ENCODE data around the gene SSU72.
"Not testable (repeated sequence)": the region's sequence is repeated elsewhere in the genome, so short reads cannot be mapped to it uniquely, and the experiment has no call there.

Gene SSU72

GRCh38 chr1:1556961-1557360 lies 17.7 kb downstream of the SSU72 start:
- not testable (repeated sequence) for DNase-seq

- DNase-seq = no peak
Measured at GRCh38 chr1:1556505-1556904, 18.2 kb downstream of the SSU72 start.

- DNase-seq = no peak
Measured at GRCh38 chr1:1554926-1555915, 19.4 kb downstream of the SSU72 start.

- no peak for DNase-seq
Measured at GRCh38 chr1:1554550-1554925, 20.1 kb downstream of the SSU72 start.

- no peak for DNase-seq
Measured at GRCh38 chr1:1553821-1554494, 20.7 kb downstream of the SSU72 start.

GRCh38 chr1:1552263-1552639 lies 22.4 kb downstream of the SSU72 start:
- no peak for DNase-seq

GRCh38 chr1:1551524-1552262 lies 23.0 kb downstream of the SSU72 start:
- DNase-seq = no peak

- no peak for DNase-seq
Measured at GRCh38 chr1:1550591-1551432, 23.9 kb downstream of the SSU72 start.

- no peak for DNase-seq
Measured at GRCh38 chr1:1550087-1550486, 24.6 kb downstream of the SSU72 start.

- DNase-seq = no peak
Measured at GRCh38 chr1:1548591-1548990, 26.1 kb downstream of the SSU72 start.

- DNase-seq = no peak
Measured at GRCh38 chr1:1547476-1547875, 27.2 kb downstream of the SSU72 start.

- no peak for DNase-seq
Measured at GRCh38 chr1:1547011-1547410, 27.7 kb downstream of the SSU72 start.

GRCh38 chr1:1545946-1546737 lies 28.5 kb downstream of the SSU72 start:
- no peak for DNase-seq

GRCh38 chr1:1544544-1544943 lies 30.1 kb downstream of the SSU72 start:
- no peak for DNase-seq

- DNase-seq = no peak
Measured at GRCh38 chr1:1543706-1544099, 31.0 kb downstream of the SSU72 start.

- DNase-seq = no peak
Measured at GRCh38 chr1:1542766-1543705, 31.6 kb downstream of the SSU72 start.

- no peak for DNase-seq
Measured at GRCh38 chr1:1541956-1542765, 32.5 kb downstream of the SSU72 start.

GRCh38 chr1:1540818-1541628 lies 33.6 kb downstream of the SSU72 start:
- no peak for DNase-seq

Data from activated CD4-positive, alpha-beta T cell treated with anti-CD3 and anti-CD28 coated beads for 1 hour (primary cell).